Type B pancreatic cell (in vitro differentiated cells): ENCODE results near the gene PAEP. TPM values are rescaled to one million over a fixed set of nuclear protein-coding genes. Genes with fewer than 3 reads are reported as not detected.
"Not testable (repeated sequence)": the region's sequence is repeated elsewhere in the genome, so short reads cannot be mapped to it uniquely, and the experiment has no call there.

Experiments
- DNase-seq: peaks from one replicate; pipeline ENCODE4 v3.0.0; 2021; ENCODE audit warnings: mixed read lengths; ENCODE audit not compliant: unreplicated experiment; ENCODE audit errors: extremely low spot score
- H3K27ac Mint-ChIP-seq: 2 replicates; pipeline ENCODE4 v1.8.0; 2021; ENCODE audit warnings: mild to moderate bottlenecking, mixed read lengths
- H3K27me3 Mint-ChIP-seq: 2 replicates; pipeline ENCODE4 v1.8.0; 2021; ENCODE audit warnings: mixed read lengths
- H3K36me3 Mint-ChIP-seq: 2 replicates; pipeline ENCODE4 v1.8.0; 2021; ENCODE audit warnings: mixed read lengths
- H3K4me1 Mint-ChIP-seq: one replicate; pipeline ENCODE4 v1.8.0; 2021; ENCODE audit warnings: mixed read lengths; ENCODE audit not compliant: unreplicated experiment
- H3K4me3 Mint-ChIP-seq: 2 replicates; pipeline ENCODE4 v1.8.0; 2021; ENCODE audit warnings: mild to moderate bottlenecking, mixed read lengths
- H3K9me3 Mint-ChIP-seq: 2 replicates; pipeline ENCODE4 v1.8.0; 2021; ENCODE audit warnings: mixed read lengths
- CTCF ChIP-seq: fragments of 200-600 bp; sonication (generic); conservative IDR thresholded peaks from 2 replicates; pipeline ENCODE4 v1.5.0; 2021; ENCODE audit warnings: antibody characterized with exemption, mild to moderate bottlenecking
- total RNA-seq: library from RNA; stranded (reverse); gene quantifications from 2 replicates; pipeline ENCODE4 v1.2.1, GENCODE V29; 2021; ENCODE audit warnings: low replicate concordance

Gene PAEP
- total RNA-seq, 1 donor from 2014 or later = not detected

GRCh38 chr9:135544981-135545635 is 16.4 kb upstream of the PAEP start:
- peaks cover 27% of the 10 kb centered on the region for H3K27me3 Mint-ChIP-seq
- H3K4me3 Mint-ChIP-seq = no peak overlapping the region
- no peaks in the 10 kb centered on the region for H3K36me3 Mint-ChIP-seq
- no peak for DNase-seq
- H3K9me3 Mint-ChIP-seq = no peaks in the 10 kb centered on the region
- no peak overlapping the region for H3K27ac Mint-ChIP-seq
- H3K4me1 Mint-ChIP-seq = peaks cover 7% of the 10 kb centered on the region
- no peak for TF ChIP-seq CTCF

- not testable (repeated sequence) for H3K36me3 Mint-ChIP-seq, H3K4me1 Mint-ChIP-seq, DNase-seq, H3K27ac Mint-ChIP-seq, H3K9me3 Mint-ChIP-seq, H3K4me3 Mint-ChIP-seq
- H3K27me3 Mint-ChIP-seq = peaks cover 22% of the 10 kb centered on the region
Observed at GRCh38 chr9:135545646-135546176, 15.8 kb upstream of the PAEP start, which contains the start of gene OBP2A. Gene OBP2A (plus strand): TSS chr9:135546126. CDS start chr9:135546181, 55 bp downstream.

- not testable (repeated sequence) for H3K36me3 Mint-ChIP-seq, H3K9me3 Mint-ChIP-seq, H3K4me1 Mint-ChIP-seq, DNase-seq, H3K4me3 Mint-ChIP-seq, H3K27ac Mint-ChIP-seq
- peaks cover 17% of the 10 kb centered on the region for H3K27me3 Mint-ChIP-seq
Observed at GRCh38 chr9:135546792-135547617, 14.6 kb upstream of the PAEP start.

GRCh38 chr9:135547756-135548736 is 13.5 kb upstream of the PAEP start:
- Mint-ChIP-seq H3K4me3 (no peak overlapping the region), H3K27me3 (peaks cover 13% of the 10 kb centered on the region), H3K4me1 (peaks cover 7% of the 10 kb centered on the region), H3K9me3 (no peaks in the 10 kb centered on the region), H3K27ac (no peak overlapping the region), H3K36me3 (no peaks in the 10 kb centered on the region)
- TF ChIP-seq CTCF = no peak
- no peak for DNase-seq

- H3K36me3 Mint-ChIP-seq, DNase-seq, H3K4me3 Mint-ChIP-seq, H3K27me3 Mint-ChIP-seq, H3K4me1 Mint-ChIP-seq, H3K27ac Mint-ChIP-seq, H3K9me3 Mint-ChIP-seq: not testable (repeated sequence)
Observed at GRCh38 chr9:135549478-135550343, 11.8 kb upstream of the PAEP start.

GRCh38 chr9:135550344-135550918 is 11.1 kb upstream of the PAEP start:
- Mint-ChIP-seq H3K4me1 (no peaks in the 10 kb centered on the region), H3K9me3 (no peaks in the 10 kb centered on the region), H3K4me3 (no peak overlapping the region), H3K36me3 (no peaks in the 10 kb centered on the region), H3K27ac (no peak overlapping the region), H3K27me3 (peaks cover 3% of the 10 kb centered on the region)
- DNase-seq = no peak
- no peak for TF ChIP-seq CTCF
